Activated naive CD4-positive, alpha-beta T cell treated with anti-CD3 and anti-CD28 coated beads, Interleukin-2, amount 50 U/mL, for 16 hours (primary cell): Measurements from ENCODE around the gene PTEN.
"Not testable (repeated sequence)": the region's sequence is repeated elsewhere in the genome, so short reads cannot be mapped to it uniquely, and the experiment has no call there.

Experiments
- DNase-seq: peaks from one replicate; pipeline ENCODE4 v3.0.0-alpha.2; 2020

Gene PTEN

DNA sequence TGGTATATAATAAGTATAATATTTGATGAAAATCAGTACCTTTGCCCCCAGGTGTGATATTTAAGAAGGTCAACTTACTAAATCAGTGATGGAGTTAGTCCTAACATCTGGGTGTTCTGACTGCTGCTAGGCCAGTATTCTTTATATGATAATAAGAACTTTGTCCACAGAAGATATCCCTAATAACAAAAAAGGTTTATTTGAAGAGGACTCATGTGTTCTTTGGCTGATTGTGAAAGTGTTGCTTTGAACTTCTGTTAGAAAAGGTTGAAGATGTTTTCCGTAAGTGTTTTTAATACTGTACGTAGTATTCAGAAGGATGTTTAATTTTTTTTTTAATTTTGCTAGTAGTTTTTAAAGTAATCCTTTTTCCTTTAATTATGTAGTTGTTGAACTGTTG lies 10.2 kb downstream of the PTEN start:
- DNase-seq, result no peak

DNA sequence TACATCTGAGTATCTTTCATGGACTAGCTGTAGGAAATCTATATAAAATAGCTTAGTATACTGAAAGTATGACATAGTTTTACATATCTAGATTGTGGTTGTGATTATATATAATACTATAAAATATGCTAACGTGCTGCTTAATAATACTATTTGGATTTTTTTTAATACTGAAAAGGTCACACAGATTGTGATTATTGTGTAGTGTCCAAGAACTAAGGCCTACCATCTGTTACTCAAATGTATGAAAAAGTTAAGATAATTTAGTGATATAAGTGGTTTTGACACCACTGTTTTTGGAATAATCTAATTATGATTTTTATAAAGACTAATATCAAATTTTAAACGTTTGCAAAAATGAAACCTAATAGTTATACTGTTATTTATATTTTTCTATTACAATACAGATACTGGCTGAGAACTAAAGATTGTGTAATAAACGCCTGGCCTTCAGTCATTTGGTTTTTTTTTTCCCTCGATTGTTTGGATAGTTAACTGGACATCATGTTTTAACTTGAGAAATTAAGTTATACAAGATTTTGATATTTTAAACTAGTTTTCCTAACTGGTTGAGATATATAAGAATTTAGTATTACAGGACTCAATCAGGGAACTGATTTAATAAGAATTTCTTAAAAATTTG lies 12.6 kb downstream of the PTEN start:
- DNase-seq, result no peak

DNA sequence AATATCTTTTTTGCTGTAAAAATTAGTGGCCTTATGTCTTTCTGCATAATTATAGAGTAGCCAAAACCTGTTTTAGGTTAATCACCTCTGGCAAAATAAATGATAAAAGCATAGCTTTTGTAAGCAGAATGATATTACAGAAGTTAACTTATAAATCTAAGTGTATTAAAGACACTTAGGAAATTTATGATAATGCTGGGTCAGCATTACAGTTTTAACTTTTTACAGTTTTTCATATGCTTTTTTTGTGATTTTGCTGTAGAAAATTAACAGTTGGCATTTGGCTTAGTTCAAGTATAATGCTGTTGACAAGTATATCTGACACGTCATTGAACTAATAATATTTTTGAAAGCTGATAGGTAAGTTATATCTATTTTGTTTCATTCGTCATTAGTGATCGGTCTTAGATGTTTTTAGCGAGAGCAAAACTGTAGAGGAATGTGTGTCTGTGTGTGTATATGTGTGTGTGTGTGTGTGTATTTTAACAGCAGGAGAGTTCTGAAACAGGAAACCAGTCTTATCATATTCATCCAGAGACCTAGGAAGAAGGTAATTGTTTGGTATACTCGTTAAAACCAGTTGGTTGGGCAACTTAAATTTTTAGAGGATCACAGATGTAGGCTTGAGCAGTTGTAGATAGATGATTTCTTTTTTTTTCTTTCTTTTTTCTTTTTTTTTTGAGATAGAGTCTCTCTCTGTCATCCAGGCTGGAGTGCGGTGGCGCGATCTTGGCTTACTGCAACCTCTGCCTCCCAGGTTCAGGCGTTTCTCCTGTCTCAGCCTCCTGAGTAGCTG lies 15.4 kb downstream of the PTEN start:
- no peak for DNase-seq

DNA sequence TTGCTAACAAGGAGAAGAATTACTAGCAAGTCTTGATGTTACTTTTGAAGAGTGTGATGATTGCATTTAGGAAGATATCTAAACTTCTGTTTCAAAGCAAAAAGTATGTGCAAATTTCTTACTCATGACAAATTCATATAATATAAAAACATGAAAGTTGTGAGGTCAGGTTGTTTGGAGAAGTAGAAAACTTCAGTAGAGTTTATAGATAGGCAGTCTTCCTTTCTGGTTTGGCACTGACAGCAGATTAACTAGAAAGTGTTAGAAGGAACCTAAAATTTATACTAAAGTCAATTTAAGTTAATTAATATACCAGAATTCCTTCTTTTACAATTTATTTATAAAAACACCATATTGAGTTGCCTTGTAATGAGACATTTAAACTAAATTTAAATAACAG lies 16.9 kb downstream of the PTEN start:
- no peak for DNase-seq

DNA sequence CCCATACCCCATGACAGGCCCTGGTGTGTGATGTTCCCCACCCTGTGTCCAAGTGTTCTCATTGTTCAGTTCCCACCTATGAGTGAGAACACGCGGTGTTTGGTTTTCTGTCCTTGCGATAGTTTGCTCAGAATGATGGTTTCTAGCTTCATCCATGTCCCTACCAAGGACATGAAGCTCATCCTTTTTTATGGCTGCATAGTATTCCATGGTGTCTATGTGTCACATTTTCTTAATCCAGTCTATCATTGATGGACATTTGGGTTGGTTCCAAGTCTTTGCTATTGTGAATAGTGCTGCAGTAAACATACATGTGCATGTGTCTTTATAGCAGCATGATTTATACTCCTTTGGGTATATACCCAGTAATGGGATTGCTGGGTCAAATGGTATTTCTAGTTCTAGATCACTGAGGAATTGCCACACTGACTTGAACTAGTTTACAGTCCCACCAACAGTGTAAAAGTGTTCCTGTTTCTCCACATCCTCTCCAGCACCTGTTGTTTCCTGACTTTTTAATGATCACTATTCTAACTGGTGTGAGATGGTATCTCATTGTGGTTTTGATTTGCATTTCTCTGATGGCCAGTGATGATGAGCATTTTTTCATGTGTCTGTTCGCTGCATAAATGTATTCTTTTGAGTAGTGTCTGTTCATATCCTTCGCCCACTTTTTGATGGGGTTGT lies 18.1 kb downstream of the PTEN start:
- not testable (repeated sequence) for DNase-seq

DNA sequence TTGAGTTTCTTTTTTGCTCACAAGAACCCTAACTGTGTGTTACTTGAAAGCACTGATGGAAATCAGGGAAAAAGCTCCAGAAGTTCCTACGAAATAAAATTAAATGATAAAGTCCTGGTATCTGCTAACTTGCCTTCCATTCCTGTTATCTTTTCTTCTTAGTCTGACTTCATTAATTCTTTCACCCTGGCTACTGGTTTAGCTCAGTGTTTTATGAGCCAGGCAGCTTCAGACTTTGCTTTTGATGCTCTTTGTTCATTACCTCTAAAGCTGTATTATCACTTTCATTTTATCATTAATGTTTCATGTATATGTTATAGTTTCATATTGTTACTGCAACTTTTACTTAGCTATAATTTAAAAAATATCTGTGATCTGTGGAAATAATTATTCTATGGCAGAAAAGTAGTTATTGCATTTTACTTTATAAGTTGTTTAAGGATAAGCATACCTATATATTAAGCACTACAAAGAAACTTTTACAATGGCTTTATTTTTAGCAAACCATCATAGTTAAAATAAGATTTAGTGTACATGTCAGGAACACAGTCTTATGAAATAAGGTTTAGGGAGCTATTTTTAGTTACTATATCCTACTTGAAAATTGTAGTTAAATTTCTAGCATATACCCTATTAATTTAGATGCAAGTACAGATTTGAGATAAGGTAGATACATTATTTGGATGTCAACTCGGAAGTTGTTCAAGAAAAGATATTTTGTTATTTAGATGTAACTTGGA lies 19.3 kb downstream of the PTEN start:
- no peak for DNase-seq

DNA sequence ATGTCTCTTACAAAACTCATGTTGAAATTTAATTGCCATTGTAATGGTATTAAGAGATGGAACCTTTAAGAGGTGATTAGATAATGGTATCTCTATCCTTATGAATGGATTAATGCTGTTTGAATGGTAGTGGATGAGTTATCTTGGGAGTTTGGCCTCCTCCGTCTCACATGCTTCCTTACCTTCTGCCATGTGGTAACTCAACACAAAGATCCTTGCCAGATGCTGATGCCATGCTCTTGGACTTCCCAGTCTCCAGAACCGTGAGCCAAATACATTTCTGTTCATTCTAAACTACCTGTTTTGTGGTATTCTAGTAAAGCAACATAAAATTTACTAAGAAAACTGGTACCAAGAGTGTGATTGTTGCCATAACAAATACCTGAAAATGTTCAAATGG lies 23.2 kb downstream of the PTEN start:
- no peak for DNase-seq

DNA sequence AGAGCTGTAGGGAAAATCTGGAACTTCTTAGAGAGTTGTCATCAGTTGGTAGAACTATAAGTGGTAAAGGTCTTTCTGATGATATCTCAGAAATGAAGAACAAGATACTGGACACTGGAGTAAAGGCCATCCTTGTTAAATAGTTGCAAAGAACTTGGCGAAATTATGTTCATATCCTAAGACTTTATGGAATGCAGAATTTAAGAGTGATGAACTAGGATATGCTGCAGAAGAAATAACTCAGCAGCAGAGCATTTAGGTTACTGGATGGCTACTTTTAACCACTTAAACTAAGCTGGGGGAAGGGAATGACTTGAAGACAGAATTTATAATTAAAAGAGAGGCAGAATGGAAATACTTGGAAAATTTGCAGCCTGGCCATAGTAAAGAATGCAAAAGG lies 23.7 kb downstream of the PTEN start:
- no peak for DNase-seq

DNA sequence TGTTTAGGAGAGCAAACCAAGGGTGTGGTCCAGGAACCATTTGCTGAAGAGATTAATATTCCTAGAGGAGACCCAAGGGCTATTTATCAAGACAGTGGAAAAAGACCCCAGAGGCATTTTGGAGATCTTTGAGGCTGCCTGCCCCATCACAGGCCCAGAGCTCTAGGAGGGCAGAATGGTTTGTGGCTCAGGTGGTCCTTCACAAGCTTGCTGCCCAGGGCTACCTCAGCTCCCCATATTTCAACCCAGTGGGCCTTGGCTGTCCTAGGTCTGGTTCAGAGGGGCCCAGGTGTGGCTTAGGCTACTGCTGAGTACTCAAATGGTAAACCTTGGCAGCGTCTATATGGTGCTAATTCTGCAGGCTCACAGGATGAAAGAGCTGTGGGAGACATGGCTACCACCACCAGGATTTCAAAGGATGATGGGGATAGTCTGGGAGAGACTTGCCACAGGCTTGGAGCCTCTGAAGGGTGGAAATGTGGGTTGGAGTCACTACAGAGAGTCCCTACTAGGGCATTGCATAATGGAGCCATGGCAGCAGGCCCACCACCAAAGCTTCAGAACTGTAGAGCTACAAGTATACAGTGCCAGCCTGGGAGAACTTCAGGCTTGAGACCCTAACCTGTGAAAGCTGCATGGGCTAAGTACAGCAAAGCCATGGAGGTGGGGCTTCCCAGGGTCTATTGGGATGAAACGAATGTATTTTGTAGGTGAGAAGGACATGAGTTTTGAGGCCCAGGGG lies 24.3 kb downstream of the PTEN start:
- no peak for DNase-seq

DNA sequence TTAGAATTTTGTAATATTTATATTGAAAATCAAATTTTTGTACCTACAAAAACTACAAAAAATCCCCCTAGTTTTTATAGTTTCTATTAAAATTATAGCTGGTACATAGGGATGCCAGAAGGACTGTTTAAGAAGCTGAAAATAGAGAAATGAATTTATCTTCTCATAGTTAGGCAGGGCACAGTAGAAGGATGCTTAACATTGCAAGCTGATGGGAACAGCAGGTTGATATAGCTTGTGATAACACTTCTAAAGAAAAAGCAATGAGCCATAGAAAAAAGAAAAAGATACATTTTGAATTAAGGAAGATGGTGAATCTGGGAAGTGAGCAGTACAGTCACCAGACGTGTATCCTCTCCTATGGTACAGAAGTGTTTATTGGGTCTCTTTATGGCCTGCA lies 32.0 kb downstream of the PTEN start:
- no peak for DNase-seq

DNA sequence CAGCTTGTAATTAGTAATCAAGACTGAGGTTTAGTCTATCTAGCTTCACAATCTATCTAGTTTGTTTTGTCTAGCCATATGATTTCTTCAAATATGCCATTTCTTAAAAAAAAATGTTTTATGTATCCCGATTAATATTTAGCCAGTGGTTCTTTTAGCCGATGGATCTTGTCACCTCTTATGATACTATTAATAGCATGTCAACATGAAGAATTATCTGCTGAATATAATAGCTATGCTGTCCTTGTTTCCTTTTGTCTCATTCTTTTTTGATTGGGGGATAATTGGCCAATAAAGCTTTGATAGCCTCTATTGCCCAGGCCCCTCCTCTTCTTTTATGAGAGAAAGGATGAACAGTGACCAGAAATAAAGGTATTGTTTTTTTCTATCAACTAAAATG lies 32.8 kb downstream of the PTEN start:
- DNase-seq, result no peak

DNA sequence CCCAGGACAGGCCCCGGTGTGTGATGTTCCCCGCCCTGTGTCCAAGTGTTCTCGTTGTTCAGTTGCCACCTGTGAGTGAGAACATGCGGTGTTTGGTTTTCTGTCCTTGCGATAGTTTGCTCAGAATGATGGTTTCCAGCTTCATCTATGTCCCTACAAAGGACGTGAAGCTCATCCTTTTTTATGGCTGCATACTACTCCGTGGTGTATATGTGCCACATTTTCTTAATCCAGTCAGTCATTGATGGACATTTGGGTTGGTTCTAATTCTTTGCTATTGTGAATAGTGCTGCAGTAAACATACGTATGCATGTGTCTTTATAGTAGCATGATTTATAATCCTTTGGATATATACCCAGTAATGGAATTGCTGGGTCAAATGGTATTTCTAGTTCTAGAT lies 34.5 kb downstream of the PTEN start:
- not testable (repeated sequence) for DNase-seq

DNA sequence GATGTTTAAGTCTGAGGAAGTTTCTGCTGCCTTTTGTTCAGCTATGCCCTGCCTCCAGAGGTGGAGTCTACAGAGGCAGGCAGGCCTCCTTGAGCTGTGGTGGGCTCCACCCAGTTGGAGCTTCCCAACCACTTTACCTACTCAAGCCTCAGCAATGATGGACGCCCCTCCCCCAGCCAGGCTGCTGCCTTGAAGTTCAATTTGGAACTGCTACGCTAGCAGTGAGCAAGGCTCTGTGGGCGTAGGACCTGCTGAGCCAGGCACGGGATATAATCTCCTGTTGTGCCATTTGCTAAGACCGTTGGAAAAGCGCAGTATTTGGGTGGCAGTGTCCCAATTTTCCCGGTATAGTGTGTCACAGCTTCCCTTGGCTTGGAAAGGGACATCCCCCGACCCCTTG lies 40.0 kb downstream of the PTEN start:
- not testable (repeated sequence) for DNase-seq

DNA sequence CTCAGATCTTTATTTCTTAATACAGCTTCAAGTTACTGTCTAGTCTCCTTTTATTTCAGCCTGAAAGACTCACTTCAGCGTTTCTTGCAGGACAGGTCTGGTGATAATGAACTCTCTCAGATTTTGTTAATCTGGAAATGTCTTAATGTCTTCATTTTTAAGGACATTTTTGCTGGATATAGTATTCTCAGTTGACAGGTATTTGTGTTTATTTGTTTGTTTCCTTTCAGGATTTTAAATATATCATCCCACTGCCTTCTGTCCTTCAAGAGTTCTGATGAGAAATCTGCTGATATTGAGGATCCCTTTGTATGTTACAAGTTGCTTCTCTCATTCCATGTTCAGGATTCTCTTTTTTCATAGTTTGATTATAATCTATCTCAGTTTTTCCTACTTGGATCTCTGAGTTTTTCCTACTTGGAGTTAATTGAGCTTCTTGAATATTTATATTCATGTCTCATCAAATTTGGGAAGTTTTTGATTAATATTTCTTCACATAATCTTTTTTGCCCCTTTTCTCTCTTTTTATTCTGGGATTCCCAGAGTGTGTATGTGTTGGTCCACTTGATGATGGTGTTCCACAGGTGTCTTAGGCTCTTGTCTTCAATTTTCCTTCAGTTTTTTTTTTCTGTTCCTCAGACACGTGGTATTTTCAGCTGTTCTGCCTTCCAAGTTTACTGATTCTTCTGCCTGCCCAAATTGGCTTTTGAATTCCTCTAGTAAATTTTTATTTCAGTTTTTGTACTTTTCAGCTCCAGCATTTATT lies 49.9 kb downstream of the PTEN start:
- DNase-seq, result no peak

DNA sequence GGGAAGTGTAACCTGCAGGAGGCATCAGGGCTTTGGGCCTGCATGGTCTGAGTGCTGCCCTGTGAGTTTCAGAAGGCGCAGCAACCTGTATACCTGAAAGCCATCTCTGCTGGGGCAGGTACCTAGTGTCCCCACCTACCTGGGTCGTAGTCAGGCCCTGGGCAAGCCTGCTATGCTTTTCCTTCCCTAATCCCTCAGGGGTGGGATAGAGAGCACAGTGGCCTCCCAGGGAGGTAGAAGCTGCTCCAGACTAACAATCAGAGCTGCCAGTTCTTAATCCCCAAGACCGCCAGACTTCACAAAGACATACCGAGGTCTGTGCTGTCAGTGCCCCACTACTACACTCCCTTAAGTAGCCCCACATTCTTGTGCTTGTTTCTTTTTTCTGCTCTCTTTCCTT lies 52.0 kb downstream of the PTEN start:
- DNase-seq, result no peak

DNA sequence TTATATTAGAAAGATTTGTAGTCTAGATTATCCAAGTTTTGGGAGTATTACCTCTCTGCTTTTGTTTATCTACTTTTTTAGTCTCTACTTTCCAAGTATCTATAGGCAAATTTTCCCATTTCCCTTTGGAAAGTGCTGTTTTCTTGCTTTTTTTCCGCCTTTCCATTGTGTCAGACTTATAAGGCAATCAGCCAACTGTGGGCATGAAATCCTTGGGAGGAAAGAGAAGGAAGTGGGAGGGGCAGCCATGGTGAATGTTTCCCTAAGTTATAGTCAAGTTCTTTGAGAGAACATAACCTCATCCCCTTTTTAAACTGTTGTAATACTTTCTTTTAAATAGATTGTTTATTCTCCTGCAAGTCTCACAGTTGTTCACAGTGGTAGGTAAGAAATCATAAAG lies 52.6 kb downstream of the PTEN start:
- DNase-seq, result no peak

DNA sequence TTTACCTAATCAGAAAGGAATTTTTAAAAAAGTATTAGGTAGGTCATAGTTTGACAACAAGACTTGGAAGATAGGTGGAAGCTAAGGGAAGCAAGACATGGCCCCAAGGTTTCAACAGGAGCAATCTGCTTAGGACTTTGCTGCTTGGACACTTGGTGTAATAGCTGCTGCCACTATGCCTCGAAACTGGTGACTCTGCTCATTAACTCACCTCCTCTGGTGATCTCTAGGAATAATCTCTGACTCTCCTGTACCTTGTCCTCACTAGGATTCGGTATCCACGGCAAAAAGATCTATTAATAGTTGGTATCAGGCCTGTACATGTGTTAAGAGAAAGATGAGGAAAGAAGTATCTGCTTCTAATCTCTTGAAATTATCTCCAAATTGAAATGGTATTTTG lies 53.1 kb downstream of the PTEN start:
- DNase-seq, result no peak

DNA sequence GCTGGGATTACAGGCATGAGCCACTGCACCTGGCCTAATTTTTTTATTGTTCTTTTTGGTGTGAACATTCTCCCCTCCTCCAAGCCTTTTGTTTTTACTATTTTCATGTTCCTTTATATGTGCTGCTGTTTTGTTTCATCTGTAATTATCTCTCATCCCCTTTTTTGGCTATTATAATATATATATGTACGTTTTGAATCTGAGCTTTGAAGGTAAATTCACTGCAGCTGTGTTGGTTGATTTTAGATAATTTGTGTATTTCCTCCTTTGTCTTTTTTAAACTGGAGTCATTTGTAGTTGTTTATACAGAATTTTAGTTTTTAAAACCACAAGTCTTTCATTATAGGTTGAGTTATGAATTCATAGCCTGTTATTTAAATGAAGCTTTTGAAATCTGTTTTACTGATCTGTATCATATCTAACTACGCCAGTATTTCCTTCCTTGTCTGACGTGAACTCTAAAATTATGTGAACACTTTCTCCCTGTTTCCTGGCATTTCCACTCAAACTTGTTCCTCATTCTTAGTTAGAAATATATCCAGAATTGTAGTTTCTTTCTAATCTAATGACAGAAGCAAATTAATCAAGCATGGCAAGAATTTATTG lies 54.9 kb downstream of the PTEN start:
- no peak for DNase-seq

DNA sequence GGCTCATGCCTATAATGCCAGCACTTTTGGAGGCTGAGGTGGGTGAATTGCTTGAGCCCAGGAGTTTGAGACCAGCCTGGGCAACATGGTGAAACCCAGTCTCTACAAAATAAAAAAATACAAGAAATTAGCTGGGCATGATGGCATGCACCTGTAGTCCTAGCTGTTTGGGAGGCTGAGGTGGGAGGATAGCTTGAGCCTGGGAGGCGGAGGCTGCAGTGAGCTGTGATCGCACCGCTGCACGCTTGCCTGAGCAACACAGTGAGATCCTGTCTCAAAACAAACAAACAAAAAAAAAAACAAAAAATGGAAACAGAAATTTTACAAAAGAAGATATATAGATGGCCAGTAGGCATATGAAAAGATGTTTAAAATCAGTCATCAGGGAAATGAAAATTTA lies 57.1 kb downstream of the PTEN start:
- DNase-seq, result no peak

DNA sequence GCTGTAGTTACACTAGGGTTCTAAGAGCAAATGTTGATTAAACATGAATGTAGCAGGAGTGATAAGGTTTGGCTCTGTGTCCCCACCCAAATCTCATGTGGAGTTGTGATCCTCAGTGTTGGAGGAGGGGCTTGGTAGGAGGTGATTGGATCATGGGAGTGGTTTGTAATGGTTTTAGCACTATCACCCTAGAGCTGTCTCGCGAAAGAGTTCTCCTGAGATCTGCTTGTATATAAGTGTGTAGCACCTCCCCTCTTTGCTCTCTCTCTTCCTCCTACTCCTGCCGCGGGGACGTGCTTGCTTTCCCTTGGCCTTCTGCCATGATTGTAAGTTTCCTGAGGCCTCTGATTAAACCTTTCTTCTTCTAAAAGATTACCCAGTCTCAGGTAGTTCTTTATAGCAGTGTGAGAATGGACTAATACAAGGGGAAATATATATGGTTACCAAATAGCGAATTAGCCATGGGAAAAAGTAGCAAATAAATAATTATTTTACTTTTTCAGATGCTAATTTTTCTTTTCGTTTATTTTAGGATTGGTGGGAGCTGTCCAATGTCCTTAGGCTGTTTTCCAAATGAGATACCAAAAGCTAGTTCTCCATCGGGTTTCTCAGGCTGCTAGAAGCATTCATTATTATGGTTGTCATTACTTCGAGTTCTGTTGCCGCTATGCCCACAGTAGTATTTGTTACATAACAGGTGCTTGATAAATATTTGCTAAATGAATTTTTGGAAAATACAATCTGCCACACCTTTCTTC lies 58.7 kb downstream of the PTEN start:
- DNase-seq, result no peak

DNA sequence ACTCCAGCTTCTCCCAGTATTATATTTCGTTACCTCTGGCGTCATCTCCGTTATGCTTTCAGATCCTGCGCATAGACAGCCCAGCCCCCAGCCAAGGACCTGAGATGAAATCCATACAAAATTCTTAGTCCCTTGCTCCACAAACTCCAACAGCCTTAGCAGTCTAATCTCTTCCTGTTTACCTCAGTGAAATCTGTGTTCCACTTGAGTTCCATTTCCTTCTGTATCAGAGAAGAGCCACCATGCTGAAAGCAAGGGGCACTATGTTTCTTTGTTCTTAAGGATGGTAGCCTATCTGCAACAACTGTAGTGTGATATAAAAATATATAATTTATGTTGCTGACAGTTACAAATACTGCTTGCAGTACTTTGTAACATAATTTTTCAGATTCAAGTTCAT lies 59.8 kb downstream of the PTEN start:
- no peak for DNase-seq
